GM18519 (cell line): ENCODE measurements around the gene ITGAE.

Source experiments
- ATAC-seq: cut with Tn5 transposase; IDR thresholded peaks from one replicate; pipeline ENCODE4 v1.9.1; 2021; ENCODE audit warnings: mild to moderate bottlenecking, moderate library complexity; ENCODE audit not compliant: unreplicated experiment, low FRiP score

The ITGAE gene

DNA sequence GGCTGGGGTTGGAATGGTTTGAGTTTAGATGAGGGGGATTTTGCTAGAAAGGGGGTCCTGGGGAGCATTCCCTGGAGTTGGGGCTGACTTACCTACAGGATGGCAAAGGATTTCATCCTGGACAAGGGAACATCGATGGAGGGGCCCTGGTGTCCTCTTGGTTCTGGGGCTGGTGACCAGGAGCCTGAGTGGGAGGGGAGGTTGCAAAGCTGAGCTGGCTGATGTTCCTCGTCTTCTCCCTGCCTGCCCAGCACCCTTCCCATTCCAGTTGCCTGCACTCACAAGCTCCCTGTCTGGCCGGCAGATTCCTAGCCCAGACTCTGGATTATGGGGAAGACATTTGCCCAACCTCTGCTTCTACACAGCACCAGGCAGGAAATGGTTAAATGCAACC is 37.2 kb downstream of the ITGAE start:
- no peak for ATAC-seq

DNA sequence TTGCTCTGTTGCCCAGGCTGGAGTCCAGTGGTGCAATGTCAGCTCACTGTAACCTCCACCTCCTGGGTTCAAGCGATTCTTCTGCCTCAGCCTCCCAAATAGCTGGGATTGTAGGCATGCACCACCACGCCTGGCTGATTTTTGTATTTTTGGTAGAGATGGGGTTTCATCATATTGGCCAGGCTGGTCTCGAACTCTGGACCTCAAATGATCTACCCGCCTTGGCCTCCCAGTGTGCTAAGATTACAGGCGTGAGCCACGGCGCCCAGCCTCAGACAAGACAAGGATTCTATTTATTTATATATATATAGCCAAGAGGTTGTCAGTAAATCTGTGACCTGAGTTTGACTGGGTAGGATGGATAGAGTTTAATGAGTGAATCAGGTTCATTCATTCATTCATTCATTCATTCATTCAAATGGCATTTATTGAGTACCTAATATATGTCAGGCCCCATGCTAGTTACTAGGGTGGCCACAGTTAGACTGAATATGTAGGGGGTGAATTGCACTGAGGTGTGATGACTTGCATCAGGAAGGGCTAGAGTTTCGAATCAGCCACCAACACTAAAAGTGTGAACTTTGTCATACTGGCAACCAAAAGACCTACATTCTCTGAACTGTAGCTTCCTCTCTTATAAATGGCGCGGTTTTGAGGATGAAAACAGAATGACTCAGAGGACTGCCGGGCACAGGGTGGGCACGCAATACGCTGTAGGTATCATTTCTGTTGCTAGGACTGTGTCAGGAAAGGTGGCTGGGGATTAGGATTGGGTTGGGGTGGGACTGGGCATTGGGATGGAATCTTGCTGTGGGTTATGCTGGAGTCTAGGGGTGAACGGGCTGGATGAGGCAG is 37.8 kb downstream of the ITGAE start:
- ATAC-seq, result peak; percentile 44

DNA sequence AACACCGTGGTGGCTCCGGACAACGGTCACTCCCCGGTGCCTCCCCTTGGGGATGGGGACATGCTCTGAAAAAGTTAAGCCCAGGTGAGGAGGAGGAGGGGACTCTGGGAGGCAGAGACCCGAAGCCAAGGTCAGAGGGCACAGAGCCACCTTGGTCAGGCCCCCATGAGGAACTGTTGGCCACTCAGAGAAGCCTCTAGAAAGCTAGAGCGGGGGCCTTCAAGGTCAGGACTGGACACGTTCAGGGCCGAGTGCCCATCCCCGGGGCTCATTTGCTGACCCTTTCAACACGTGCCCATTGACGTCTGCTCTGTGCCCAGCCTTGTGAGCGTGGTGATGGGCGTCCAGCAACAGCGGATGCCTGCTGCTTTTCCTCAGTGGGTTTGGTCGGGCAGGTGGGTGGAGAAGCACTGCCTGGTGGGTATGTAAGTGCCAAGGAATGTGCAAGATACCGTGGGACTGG is 39.0 kb downstream of the ITGAE start:
- ATAC-seq, result no peak

- no peak for ATAC-seq
These were observed 39.7 kb downstream of the ITGAE start for GRCh38 chr17:3761036-3761917.

DNA sequence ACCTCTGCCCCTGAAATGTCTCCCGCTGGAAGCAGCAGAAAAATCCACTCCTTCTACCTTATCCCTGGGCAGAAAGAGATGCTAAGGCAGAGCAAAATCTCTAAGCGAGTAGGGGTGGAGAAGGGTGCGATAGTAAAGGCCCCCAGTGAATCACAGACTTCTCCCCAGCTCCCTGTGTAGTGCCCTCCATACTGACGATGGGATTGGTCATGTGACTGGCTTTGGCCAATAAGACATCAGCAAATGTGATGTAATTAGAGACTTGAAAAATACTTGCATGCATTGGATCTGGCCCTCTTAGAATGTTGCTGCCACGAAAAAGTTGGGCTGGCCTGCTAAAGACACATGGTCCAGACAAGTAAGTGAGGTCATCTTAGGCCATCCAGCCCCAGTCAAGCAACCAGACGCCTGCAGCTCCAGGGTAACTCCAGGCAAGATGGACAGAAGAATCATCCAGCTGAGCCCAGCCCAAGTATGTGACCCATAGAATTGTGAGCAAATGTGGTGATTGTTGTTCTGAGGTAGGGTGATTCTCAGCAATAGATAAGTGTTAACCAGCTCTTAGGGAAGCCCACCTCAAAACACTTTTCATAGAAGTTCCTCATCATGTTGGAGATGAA is 41.3 kb downstream of the ITGAE start:
- ATAC-seq, result no peak

GRCh38 chr17:3755335-3756030 is 45.5 kb downstream of the ITGAE start:
- no peak for ATAC-seq

DNA sequence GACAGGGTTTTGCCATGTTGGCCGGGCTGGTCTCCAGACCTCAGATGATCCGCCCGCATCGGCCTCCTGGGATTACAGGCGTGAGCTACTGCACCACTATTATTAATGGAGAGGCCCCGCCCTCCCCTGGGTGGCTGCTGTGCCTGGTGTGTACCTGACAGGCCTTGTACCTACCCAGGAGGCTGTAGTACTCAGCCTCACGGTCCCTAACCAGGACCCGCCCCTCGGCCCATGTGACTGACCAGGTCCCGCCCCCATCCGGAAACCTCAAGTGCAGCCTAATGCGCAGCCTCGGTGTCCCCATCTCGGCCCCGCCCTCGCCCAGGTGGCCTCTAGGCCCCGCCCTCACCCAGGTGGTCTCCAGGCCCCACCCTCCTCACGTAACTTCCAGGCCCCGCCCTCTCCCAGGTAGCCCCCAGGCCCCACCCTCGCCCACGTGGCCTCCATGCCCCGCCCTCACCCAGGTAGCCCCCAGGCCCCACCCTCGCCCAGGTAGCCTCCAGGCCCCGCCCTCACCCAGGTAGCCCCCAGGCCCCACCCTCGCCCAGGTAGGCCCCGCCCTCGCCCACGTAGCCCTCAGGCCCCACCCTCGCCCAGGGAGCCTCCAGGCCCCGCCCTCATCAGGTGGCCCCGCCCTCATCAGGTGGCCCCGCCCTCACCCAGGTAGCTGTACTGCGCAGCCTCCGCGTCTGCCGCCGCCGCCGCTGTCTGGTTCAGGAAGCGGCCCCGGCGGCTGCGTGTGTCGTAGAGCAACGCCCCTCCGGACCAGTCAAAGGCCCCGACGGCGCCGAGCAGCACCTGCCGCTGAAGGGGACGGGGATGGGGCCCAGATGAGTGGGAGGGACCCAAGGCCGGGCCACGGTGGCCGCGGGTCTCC is 46.3 kb downstream of the ITGAE start:
- no peak for ATAC-seq

DNA sequence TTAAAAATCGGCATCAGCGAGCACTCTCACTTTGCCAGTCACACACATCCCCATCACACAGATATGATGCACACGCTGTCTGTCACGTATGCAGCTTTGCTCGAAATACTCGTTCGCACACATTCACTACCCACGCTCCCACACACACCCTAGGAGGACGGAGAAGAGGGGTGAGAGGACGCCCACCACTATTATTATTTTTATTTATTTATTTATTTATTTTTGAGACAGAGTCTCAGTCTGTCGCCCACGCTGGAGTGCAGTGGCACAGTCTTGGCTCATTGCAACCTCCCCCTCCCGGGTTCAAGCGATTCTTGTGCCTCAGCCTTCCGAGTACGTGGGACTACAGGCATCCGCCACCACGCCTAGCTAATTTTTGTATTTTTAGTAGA is 46.9 kb downstream of the ITGAE start:
- ATAC-seq, result no peak

DNA sequence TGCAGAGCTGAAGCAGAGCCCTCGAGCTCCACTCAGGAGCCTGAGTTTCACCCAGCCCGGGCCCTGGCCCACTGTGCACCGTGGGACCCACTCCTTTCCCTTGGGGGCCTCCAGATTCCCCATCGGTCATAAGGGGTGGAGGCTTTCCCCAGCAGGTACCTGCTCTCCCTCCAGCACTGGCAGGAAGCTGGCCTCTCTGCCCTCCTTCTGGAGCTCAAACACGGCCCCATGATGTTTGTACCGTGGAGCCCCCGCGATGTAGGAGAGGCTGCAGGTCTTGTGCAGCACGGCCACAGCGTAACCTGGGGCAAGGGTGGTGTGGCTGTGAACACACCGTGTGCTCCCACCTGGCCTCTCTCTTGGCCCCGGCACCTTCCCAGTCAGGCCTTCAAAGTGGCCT is 47.4 kb downstream of the ITGAE start:
- ATAC-seq, result no peak

GRCh38 chr17:3751836-3752235 is 49.2 kb downstream of the ITGAE start:
- no peak for ATAC-seq

- no peak for ATAC-seq
These were observed 50.1 kb downstream of the ITGAE start for GRCh38 chr17:3750926-3751325.

GRCh38 chr17:3750296-3750695 is 50.7 kb downstream of the ITGAE start:
- ATAC-seq, result no peak

- no peak for ATAC-seq
These were observed 52.4 kb downstream of the ITGAE start for GRCh38 chr17:3748576-3748975.

- ATAC-seq, result no peak
These were observed 53.2 kb downstream of the ITGAE start for GRCh38 chr17:3747805-3748204.

- no peak for ATAC-seq
These were observed 55.9 kb downstream of the ITGAE start for GRCh38 chr17:3745071-3745470.

GRCh38 chr17:3744014-3744413 is 57.0 kb downstream of the ITGAE start:
- no peak for ATAC-seq

DNA sequence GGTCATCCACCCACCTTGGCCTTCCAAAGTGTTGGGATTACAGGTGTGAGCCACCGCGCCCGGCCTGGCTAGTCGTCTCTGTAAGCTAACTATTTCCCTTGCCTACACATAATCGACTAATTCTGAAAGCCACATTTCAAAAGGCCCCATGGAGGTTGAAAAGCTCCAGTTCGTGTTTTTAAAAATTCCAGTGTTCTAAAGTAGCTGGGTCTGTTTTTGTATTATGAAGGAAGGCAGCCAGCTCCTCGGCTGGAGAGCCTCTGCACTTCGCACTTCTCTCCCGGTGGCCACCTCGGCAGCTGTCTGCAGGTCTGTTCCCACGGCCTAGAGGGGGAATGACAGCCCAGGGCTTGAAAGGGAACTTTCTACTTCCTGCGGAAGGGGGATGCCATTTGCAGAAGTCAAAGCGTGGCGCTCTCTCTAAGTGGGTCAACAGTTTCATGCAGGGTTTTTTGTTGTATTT is 60.3 kb downstream of the ITGAE start:
- ATAC-seq, result no peak

GRCh38 chr17:3739422-3740124 is 61.4 kb downstream of the ITGAE start:
- ATAC-seq, result no peak
